Neural progenitor cell (in vitro differentiated cells): ENCODE measurements around the gene KHNYN. TPM values are rescaled to one million over a fixed set of nuclear protein-coding genes. Genes with fewer than 3 reads are reported as not detected.

Experiments used
- DNase-seq: peaks from one replicate; pipeline ENCODE4 v3.0.0-alpha.2; 2016; ENCODE audit warnings: low spot score
- H2AFZ ChIP-seq: fragments of 200-600 bp; sonication (generic); replicated peaks from 2 replicates; pipeline ENCODE4 v1.6.1; 2016; ENCODE audit warnings: antibody characterized with exemption
- H3F3A ChIP-seq: fragments of 200-600 bp; sonication (generic); 2 replicates; pipeline ENCODE4 v1.6.1; 2016; ENCODE audit warnings: antibody characterized with exemption, low read depth
- H3K27ac ChIP-seq: fragments of 200-600 bp; sonication (generic); 2 replicates; pipeline ENCODE4 v1.5.1; 2016; ENCODE audit warnings: mild to moderate bottlenecking
- H3K27me3 ChIP-seq: fragments of 200-600 bp; sonication (generic); 2 replicates; pipeline ENCODE4 v1.6.1; 2016; ENCODE audit warnings: mild to moderate bottlenecking, moderate library complexity
- H3K36me3 ChIP-seq: fragments of 200-600 bp; sonication (generic); 2 replicates; pipeline ENCODE4 v1.5.1; 2016
- H3K4me1 ChIP-seq: fragments of 200-600 bp; sonication (generic); 2 replicates; pipeline ENCODE4 v1.6.1; 2016; ENCODE audit warnings: mixed run types
- H3K4me2 ChIP-seq: fragments of 200-600 bp; sonication (generic); 2 replicates; pipeline ENCODE4 v1.6.1; 2016
- H3K4me3 ChIP-seq: fragments of 200-600 bp; sonication (generic); 2 replicates; pipeline ENCODE4 v1.5.1; 2016
- H3K79me2 ChIP-seq: fragments of 200-600 bp; sonication (generic); 2 replicates; pipeline ENCODE4 v1.6.1; 2016; ENCODE audit warnings: low read depth
- H3K9ac ChIP-seq: fragments of 200-600 bp; sonication (generic); 2 replicates; pipeline ENCODE4 v1.6.1; 2016
- H3K9me3 ChIP-seq: fragments of 200-600 bp; sonication (generic); 2 replicates; pipeline ENCODE4 v1.5.1; 2016; ENCODE audit warnings: low read depth
- H4K20me1 ChIP-seq: fragments of 200-600 bp; sonication (generic); 2 replicates; pipeline ENCODE4 v1.6.1; 2016; ENCODE audit warnings: low read depth
- H3K27ac Mint-ChIP-seq: 3 replicates; pipeline ENCODE4 v1.8.0; 2021; ENCODE audit warnings: mixed read lengths
- H3K27me3 Mint-ChIP-seq: 2 replicates; pipeline ENCODE4 v1.8.0; 2022; ENCODE audit warnings: low read depth, mild to moderate bottlenecking, inconsistent platforms, moderate library complexity, mixed read lengths; ENCODE audit not compliant: insufficient read depth
- H3K36me3 Mint-ChIP-seq: 3 replicates; pipeline ENCODE4 v1.8.0; 2021; ENCODE audit warnings: mixed read lengths
- H3K4me1 Mint-ChIP-seq: 3 replicates; pipeline ENCODE4 v1.8.0; 2021; ENCODE audit warnings: mixed read lengths
- H3K4me3 Mint-ChIP-seq: 3 replicates; pipeline ENCODE4 v1.8.0; 2021; ENCODE audit warnings: mild to moderate bottlenecking, moderate library complexity, mixed read lengths
- H3K9me3 Mint-ChIP-seq: 3 replicates; pipeline ENCODE4 v1.8.0; 2020; ENCODE audit warnings: mixed read lengths
- CTCF ChIP-seq: fragments of 200-600 bp; sonication (generic); IDR thresholded peaks from 2 replicates; pipeline ENCODE4 v1.5.1; 2017; ENCODE audit warnings: antibody characterized with exemption, mild to moderate bottlenecking
- EZH2 ChIP-seq: fragments of 200-600 bp; sonication (generic); IDR thresholded peaks from 2 replicates; pipeline ENCODE4 v1.6.1; 2017; ENCODE audit warnings: antibody characterized with exemption, mild to moderate bottlenecking, moderate library complexity
- EZH2phosphoT487 ChIP-seq: fragments of 200-600 bp; sonication (generic); IDR thresholded peaks from 2 replicates; pipeline ENCODE4 v1.6.1; 2017; ENCODE audit warnings: antibody characterized with exemption
- total RNA-seq: library from RNA; depleted of rRNA; stranded (reverse); fragments of >200 nt; gene quantifications from 2 replicates; pipeline ENCODE4 v1.2.3, GENCODE V29; 2015; ENCODE audit warnings: low replicate concordance

Gene KHNYN
- total RNA-seq, 1 donor from 2014 or later = 20.4 TPM

DNA sequence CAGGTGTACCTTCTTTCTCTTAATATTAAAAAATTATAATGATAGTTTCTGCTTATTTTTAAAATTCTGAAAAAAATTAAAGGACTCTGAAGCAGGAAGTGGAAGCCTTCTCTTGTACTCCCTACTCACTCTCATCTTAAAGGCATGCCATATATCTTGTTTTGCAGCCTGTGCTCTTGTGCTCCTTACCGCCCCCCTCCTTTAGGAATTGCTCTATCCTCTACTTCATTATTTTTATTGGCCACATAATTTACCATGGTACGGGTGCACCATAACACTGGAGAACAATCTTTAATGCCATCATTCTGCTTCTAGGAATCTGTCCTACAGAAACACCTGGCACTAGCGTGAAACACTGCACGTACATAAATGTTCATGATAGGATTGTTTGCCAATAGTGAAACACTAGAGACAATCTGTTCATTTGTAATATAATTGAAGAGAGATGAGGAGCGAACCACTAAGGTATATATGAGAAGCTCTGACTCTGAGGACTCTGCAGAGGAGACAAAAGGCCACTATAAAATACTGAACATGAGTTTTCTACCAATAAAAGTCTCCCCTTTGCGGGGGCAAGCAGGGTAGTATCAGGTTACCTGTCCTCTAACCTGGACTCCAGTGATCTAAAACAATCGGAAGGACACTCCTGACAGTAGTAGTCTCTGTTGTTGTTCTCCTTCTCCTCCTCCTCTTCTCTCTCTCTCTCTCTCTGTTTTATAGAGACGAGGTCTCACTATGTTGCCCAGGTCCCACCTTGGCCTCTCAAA lies 37.2 kb upstream of the KHNYN start:
- Histone ChIP-seq H3K79me2 (no peaks in the 10 kb centered on the region), H3K4me1 (no peaks in the 10 kb centered on the region), H3K4me3 (no peak overlapping the region), H3K9me3 (no peaks in the 10 kb centered on the region), H3K27ac (no peak overlapping the region), H3K4me2 (no peak overlapping the region), H3K9ac (no peak overlapping the region), H2AFZ (no peak overlapping the region), H3F3A (no peaks in the 10 kb centered on the region), H4K20me1 (no peaks in the 10 kb centered on the region), H3K27me3 (no peaks in the 10 kb centered on the region), H3K36me3 (no peaks in the 10 kb centered on the region)
- DNase-seq = no peak
- Mint-ChIP-seq H3K27me3 (peaks cover 2% of the 10 kb centered on the region), H3K4me3 (no peak overlapping the region), H3K9me3 (no peaks in the 10 kb centered on the region), H3K4me1 (peaks cover 23% of the 10 kb centered on the region), H3K36me3 (no peaks in the 10 kb centered on the region), H3K27ac (no peak overlapping the region)
- TF ChIP-seq CTCF (no peak), EZH2 (no peak), EZH2phosphoT487 (no peak)

GRCh38 chr14:24394275-24394674 lies 35.5 kb upstream of the KHNYN start:
- H3K36me3 ChIP-seq = no peaks in the 10 kb centered on the region
- TF ChIP-seq EZH2 (no peak), EZH2phosphoT487 (no peak), CTCF (no peak)
- no peak for DNase-seq
- no peaks in the 10 kb centered on the region for H3K79me2 ChIP-seq
- no peak overlapping the region for H3K4me3 ChIP-seq
- H2AFZ ChIP-seq = no peak overlapping the region
- Mint-ChIP-seq H3K4me1 (peaks cover 11% of the 10 kb centered on the region), H3K4me3 (no peak overlapping the region), H3K27ac (no peak overlapping the region), H3K27me3 (peaks cover 4% of the 10 kb centered on the region), H3K36me3 (no peaks in the 10 kb centered on the region), H3K9me3 (no peaks in the 10 kb centered on the region)
- peaks cover 8% of the 10 kb centered on the region for H3K4me1 ChIP-seq
- no peaks in the 10 kb centered on the region for H4K20me1 ChIP-seq
- no peak overlapping the region for H3K9ac ChIP-seq
- H3K9me3 ChIP-seq = no peaks in the 10 kb centered on the region
- no peaks in the 10 kb centered on the region for H3K27me3 ChIP-seq
- peaks cover 9% of the 10 kb centered on the region for H3F3A ChIP-seq
- H3K27ac ChIP-seq = no peak overlapping the region
- H3K4me2 ChIP-seq = no peak overlapping the region

DNA sequence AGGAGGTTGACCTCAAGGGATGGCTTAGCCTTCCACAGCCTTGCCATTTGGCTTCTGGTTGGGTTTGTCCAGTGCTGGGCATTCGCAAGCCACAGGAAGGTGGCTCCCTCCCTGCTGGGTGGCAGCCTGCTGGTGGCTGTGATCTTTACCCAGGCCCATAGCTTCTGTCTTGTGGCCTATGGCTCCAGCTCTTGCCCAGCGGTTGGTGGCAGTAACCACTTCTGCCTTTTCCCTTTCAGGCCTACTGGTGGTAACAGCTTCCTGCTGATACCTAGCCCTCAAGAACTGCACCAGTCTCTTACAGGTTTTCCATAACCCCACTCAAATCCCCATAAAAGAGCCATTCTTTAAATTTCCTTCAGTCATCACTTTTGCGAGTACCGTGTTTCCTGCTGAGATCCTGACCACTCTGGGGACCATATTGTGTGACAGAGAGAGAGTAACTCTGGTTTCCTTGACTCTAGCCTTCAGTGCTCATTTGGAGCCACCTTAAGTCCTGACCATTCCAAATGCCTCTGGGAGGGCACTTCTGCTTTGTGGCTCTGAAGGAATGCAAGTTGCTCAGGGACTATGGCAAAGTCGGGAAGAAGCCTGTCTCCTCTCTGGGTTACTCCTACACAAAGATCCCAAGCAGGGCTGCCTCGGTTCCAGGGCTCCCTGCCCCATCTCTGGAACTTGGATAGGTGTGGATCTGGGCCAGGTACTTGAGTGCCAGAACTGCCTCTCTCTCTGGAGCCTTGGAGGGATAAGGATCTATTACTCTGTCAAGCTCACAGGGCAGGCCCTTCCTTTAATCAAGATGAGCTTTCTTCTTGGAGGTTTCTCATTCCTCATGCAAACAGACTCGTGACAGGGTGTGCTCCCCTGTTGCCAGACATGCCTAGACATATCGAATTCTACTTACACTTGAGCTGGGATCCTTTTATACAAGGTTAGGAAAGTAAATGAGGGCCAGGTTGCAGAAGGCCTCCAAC lies 33.9 kb upstream of the KHNYN start:
- H3K79me2 ChIP-seq = peaks cover 13% of the 10 kb centered on the region
- H3K4me2 ChIP-seq = no peak overlapping the region
- Mint-ChIP-seq H3K4me1 (peaks cover 20% of the 10 kb centered on the region), H3K27ac (no peak overlapping the region), H3K36me3 (no peaks in the 10 kb centered on the region), H3K9me3 (no peaks in the 10 kb centered on the region), H3K4me3 (no peak overlapping the region), H3K27me3 (peaks cover 4% of the 10 kb centered on the region)
- H4K20me1 ChIP-seq = no peaks in the 10 kb centered on the region
- peaks cover 21% of the 10 kb centered on the region for H3K4me1 ChIP-seq
- no peak overlapping the region for H3K27ac ChIP-seq
- no peak overlapping the region for H3K4me3 ChIP-seq
- H2AFZ ChIP-seq = no peak overlapping the region
- H3K9me3 ChIP-seq = no peaks in the 10 kb centered on the region
- H3F3A ChIP-seq = peaks cover 9% of the 10 kb centered on the region
- no peak for TF ChIP-seq CTCF
- TF ChIP-seq EZH2phosphoT487 = no peak
- no peak for TF ChIP-seq EZH2
- no peak overlapping the region for H3K9ac ChIP-seq
- H3K36me3 ChIP-seq = no peaks in the 10 kb centered on the region
- no peak for DNase-seq
- no peaks in the 10 kb centered on the region for H3K27me3 ChIP-seq
